Activated CD8-positive, alpha-beta memory T cell treated with anti-CD3 and anti-CD28 coated beads, Interleukin-2, amount 50 U/mL, for 48 hours (primary cell): ENCODE data around the gene KCNJ6.
"Not testable (repeated sequence)": the region's sequence is repeated elsewhere in the genome, so short reads cannot be mapped to it uniquely, and the experiment has no call there.

Experiments used
- DNase-seq: peaks from one replicate; pipeline ENCODE4 v3.0.0-alpha.2; 2020

The KCNJ6 gene

DNA sequence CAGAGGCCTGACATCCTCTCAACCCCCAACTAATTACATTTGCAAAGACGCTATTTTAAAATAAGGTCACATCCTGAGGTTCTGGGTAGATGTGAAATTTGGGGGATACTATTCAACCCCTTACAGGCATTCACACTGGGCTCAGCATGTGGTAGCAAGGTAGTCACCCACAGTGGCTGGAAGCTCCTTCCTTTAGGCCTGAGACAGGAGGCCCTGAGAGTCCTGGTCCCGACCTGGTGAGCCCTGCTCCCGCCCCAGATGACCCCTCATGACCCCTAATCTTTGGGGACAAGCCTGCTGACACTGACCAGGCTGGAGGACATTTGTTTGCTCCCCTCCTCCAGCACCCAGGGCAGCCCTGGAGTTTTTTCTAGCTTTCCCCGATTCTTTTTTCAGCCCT, 323.8 kb downstream of the KCNJ6 start:
- no peak for DNase-seq

GRCh38 chr21:37591994-37592393, 324.3 kb downstream of the KCNJ6 start:
- not testable (repeated sequence) for DNase-seq

- DNase-seq: not testable (repeated sequence)
Observed at GRCh38 chr21:37590836-37591235, 325.4 kb downstream of the KCNJ6 start.

- not testable (repeated sequence) for DNase-seq
Observed at GRCh38 chr21:37588644-37589043, 327.6 kb downstream of the KCNJ6 start.

- no peak for DNase-seq
Observed at GRCh38 chr21:37587635-37588177, 328.6 kb downstream of the KCNJ6 start.

DNA sequence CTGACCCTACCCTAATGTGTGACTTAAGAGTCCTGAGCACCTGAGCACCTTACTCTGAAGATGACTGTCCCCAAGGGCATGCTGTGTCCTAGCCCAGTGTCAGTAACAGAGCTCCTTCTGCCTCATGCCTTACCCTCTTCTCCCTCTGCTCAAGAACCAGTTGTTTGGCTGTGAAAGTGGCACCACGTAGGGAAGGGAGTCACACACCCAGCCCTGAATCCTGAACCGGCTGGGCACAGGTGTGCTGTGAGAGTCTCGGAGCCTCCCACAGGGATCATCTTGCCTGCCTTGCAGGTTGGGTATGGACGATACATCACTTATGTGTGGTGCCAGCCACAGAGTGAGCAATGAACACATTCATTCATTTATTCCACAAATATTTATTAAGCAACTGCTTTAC, 329.1 kb downstream of the KCNJ6 start:
- DNase-seq: no peak

GRCh38 chr21:37582590-37582989, 333.7 kb downstream of the KCNJ6 start:
- DNase-seq: no peak

DNA sequence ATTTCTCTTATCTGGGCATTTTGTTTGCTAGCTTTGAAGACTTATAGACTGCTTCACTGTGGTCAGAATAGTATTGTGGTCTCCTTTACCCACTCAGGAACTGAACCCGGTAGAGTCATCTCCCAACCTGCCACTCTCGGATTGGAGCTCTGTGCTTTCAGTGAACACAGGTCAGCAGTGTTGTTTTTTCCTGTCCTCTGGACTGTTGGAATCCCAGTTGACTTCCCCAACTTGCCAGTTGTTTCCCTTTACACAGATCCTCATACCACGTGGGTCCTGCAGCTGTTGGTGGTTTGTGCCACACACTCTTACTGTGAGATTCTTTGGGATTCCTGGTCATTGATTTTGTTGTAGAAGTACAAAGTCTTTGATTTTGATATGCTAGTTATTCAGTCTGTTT, 335.6 kb downstream of the KCNJ6 start:
- no peak for DNase-seq

- DNase-seq: no peak
Observed at GRCh38 chr21:37579356-37579755, 336.9 kb downstream of the KCNJ6 start.

DNA sequence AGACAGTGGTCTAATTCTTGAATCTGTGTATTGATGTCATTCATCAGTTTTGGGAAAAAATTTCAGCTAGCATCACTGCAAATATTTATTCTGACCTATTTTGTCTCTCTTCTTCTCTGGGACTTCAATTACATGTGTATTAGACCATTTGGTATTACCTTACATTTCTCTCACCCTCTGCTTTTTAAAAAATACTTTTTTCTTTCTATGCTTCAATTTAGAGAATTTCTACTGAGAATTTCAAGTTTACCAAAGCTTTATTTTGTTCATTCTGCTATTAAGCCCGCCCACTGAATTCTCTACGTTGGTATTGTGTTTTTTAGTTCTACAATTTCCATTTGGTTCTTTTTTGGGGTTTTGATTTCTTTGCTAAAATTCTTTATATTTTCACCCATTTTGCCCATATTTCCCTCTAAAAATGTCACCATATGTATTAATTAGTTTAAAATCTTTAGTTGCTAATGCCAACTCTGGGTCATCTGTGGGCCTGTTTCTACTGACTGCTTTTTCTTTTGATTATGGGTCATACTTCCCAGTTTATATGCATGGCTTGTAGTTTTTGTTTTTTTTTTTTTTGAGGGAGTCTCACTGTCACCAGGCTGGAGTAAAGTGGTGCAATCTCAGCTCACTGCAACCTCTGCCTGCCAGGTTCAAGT, 337.7 kb downstream of the KCNJ6 start:
- no peak for DNase-seq

- DNase-seq: not testable (repeated sequence)
Observed at GRCh38 chr21:37576929-37577328, 339.3 kb downstream of the KCNJ6 start.

- DNase-seq: no peak
Observed at GRCh38 chr21:37575580-37575979, 340.7 kb downstream of the KCNJ6 start.

DNA sequence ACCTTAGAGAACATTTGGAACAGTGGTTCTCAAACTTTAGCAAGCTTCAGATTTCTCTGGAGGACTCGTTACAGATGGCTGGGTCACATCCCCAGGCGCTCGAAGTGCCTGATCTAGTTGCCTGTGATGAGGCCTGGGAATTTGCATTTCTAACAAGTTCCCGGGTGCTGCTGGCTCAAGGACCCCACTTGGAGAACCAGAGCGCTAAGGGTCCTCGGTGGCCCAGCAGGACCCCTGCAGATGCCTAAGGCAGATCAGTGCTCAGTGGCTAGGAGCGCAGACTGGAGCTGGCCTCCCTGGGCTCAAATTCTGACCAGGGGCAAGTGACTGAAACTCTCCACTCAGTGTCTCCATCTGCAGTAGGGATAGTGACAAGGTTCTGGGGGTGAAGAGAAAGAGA, 341.5 kb downstream of the KCNJ6 start:
- no peak for DNase-seq

DNA sequence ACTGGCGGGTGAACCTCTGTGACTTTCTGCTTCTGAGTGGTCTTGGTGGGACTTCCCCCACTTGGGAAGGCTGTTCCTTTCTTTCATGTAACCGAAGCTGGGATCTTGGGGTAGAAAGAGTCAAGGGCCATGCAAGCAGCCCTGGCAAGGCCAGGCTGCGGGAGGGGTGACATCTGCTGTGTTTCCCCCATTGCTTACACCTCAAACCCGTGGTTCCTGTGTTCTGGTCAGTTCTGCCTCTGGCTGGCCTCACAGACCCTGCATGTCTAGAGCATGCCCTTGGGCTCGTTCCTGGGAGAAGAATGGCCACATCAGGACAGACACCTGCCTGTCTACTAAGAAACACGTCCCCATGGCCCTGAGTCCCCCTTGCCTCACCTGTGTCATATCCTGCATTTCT, 341.9 kb downstream of the KCNJ6 start:
- no peak for DNase-seq

DNA sequence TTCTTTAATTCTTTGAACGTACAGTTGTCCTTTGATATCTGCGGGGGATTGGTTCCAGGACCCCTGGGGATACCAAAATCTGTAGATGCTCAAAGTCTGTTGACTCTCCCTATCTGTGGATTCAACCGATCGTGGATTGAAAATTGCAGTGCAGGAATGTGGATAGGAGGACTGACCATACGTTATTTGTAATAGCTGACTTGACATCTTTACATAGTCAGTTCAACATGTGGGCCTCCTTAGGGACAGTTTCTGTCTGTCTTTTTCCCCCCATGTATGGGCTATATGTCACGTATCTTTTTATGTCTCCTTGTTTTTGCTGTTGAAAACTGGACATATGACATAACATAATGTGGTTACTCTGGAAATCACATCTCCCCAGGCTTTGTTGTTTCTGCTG, 344.8 kb downstream of the KCNJ6 start:
- no peak for DNase-seq

DNA sequence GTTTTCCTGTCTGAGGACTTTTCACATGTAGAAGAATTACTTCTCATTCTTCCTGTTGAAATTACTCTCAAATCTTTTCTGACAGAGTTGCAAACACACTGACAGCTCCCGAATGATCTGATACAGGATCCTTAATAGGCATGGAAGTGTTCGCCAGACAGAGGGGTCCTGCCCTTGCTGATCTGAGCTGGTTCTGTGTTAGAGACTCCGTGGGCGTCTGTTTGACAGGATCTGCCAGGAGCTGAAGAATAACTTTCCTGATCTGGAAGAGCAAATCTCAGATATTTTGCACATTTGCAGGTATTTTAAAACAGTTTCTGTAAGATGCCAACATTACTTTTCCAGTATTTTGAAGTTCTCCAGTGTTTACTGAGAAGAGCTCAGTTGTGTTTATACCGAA, 347.3 kb downstream of the KCNJ6 start:
- no peak for DNase-seq

- DNase-seq: no peak
Observed at GRCh38 chr21:37568415-37568814, 347.8 kb downstream of the KCNJ6 start.

GRCh38 chr21:37566790-37567615, 349.3 kb downstream of the KCNJ6 start:
- DNase-seq: no peak

DNA sequence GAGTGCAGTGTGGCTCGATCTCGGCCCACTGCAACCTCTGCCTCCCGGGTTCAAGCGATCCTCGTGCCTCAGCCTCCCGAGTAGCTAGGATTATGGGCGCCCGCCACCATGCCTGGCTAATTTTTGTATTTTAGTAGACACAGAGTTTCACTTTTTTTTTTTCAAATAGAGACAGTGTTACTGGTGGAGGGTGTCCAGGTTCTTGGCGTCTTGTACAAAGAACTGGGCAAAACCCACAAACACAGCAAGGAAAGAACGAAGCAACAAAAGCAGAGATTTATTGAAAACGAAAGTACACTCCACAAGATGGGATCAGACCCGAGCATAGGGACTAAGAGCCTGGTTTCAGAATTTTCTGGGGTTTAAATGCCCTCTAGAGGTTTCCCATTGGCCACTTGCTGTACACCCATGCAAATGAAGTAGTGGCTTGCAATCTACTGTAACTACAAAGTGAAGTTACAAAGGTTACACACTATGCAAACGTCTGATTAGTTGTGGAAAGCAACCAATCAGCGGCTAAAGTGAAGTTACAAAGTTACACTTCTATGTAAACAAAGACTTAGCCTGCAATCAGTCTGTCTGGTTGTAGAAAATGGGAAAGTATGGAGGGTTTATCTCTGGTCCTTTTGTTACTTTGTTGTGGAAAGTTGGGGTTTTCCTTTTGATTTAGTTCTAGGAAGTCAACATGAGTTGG, 350.6 kb downstream of the KCNJ6 start:
- DNase-seq: no peak

DNA sequence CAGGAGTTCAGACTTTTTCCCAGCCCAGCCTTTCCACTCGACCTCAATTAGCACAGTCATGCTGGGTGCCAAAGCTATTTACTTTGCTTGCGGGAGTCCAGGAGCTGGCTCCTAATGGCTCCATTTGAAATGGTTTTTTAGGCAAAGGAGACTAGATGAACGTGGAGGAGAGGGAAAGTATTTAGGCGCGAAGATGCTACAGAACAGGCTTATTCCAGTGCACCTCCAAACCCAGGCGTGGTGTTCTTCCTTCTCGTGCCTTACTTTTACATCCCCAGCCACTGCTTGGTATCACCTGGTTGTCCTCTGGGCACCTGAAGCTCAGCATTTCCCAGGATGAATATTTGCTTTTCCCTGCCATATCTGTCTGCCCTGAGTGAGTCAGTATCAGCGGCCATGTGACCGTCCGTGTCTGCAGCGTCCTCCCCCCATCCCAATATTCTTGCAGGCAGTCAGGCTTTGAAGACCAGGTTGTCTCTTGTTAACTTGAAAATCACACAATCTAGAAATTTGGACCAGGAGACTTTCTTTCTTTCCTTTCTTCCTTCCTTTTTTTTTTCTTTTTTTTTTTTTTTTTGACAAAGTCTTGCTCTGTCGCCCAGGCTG, 351.2 kb downstream of the KCNJ6 start:
- no peak for DNase-seq

GRCh38 chr21:37564341-37564923, 351.8 kb downstream of the KCNJ6 start:
- peak; percentile 87 for DNase-seq

- peak; percentile 93 for DNase-seq
Observed at GRCh38 chr21:37563641-37564340, 352.5 kb downstream of the KCNJ6 start.
